ENCODE data around the gene SELPLG.
"Not testable (repeated sequence)": the region's sequence is repeated elsewhere in the genome, so short reads cannot be mapped to it uniquely, and the experiment has no call there.

SELPLG gene

DNA sequence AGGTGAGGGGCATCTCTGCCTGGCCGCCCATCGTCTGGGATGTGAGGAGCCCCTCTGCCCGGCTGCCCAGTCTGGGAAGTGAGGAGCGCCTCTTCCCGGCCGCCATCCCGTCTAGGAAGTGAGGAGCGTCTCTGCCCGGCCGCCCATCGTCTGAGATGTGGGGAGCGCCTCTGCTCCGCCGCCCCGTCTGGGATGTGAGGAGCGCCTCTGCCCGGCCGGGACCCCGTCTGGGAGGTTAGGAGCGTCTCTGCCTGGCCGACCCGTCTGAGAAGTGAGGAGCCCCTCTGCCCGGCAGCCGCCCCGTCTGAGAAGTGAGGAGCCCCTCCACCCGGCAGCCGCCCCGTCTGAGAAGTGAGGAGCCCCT, 22.1 kb upstream of the SELPLG start:
- not testable (repeated sequence) for DNase-seq

GRCh38 chr12:108654622-108655021, 20.9 kb upstream of the SELPLG start:
- DNase-seq, result not testable (repeated sequence)

GRCh38 chr12:108653922-108654321, 20.2 kb upstream of the SELPLG start:
- no peak for DNase-seq

- no peak for DNase-seq
Observed at GRCh38 chr12:108653082-108653516, 19.4 kb upstream of the SELPLG start.

GRCh38 chr12:108650083-108650482, 16.4 kb upstream of the SELPLG start:
- no peak for DNase-seq

- DNase-seq, result no peak
Observed at GRCh38 chr12:108649669-108650068, 16.0 kb upstream of the SELPLG start.

GRCh38 chr12:108649126-108649525, 15.4 kb upstream of the SELPLG start:
- no peak for DNase-seq

DNA sequence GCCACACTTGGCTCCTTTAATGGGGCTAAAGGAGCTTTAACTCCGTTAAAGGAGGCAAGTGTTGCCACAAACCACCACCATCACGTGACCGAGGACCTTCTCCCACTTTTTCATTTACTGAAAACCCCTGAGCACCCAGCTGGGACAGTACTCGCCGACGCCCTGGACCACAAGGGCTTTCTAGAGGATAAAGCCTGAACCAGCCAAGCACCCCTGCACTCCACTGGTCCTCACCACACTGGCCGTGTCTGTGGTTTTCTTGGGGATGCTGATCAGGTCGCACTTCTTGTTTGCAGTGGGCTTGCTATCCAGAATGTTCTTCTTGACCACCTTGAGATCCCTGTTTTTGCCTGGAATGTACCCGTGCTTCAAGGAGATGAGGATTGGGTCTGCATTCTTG, 14.7 kb upstream of the SELPLG start:
- DNase-seq, result no peak

- no peak for DNase-seq
Observed at GRCh38 chr12:108647585-108648287, 14.0 kb upstream of the SELPLG start.

- no peak for DNase-seq
Observed at GRCh38 chr12:108646600-108647579, 13.2 kb upstream of the SELPLG start.

GRCh38 chr12:108645686-108646599, 12.2 kb upstream of the SELPLG start:
- no peak for DNase-seq

DNA sequence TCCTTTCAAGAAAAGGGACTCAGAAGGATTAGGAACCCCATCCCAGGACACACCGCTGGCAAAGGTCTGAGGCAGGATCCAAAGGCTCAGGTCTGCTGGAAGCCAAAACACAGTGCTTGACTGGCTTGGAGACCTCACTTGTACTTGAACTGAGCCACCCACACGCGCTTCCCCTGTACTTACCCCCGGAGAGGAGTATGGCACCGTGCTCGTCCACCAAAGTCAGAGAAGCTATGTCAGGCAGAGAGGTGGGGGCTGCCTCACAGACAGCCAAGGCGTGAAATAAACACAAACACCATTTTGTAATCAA, 11.1 kb upstream of the SELPLG start:
- no peak for DNase-seq

- no peak for DNase-seq
Observed at GRCh38 chr12:108643941-108644810, 10.5 kb upstream of the SELPLG start.

- DNase-seq, result no peak
Observed at GRCh38 chr12:108642899-108643654, 9.4 kb upstream of the SELPLG start.

- DNase-seq, result no peak
Observed at GRCh38 chr12:108642269-108642870, 8.7 kb upstream of the SELPLG start.

DNA sequence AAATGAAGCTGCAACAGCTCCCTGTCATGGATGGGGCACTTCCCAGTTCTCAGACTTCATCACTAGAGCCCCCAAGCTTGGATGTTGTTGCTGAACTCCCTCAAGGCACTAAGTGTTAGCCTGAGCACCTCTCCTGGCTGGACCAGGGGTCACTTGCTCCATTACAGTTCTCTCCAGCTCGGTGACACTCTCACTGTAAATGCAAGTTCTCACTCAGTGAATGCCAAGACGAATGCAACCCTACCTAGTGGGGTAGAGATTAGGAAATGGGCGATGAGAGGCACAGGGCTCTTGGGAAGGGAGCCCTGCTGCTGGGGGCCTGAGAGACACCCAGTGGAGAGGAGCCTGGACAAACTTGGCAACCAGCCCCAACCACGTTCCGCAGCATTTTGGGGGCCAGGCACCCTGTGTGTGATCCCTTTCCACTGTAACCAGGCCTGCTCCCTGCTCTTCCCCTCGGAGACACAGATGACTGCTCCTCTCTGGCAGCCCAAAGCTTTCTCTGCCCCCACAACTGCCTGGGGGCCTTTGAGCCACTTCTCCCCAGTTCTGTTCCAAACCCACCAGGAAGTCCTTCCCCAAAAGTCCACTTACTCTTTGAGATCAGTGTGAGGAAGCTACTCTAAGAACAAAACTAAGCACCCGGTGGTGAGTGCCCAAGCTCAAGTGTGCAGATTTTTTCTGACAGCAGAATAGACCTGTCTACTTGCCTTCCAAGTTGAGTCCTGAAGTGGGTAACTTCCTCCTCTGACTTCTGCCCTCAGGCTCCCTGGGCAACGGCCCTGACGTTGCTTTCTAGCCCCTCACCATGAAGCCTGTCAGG, 8.0 kb upstream of the SELPLG start:
- DNase-seq, result no peak

DNA sequence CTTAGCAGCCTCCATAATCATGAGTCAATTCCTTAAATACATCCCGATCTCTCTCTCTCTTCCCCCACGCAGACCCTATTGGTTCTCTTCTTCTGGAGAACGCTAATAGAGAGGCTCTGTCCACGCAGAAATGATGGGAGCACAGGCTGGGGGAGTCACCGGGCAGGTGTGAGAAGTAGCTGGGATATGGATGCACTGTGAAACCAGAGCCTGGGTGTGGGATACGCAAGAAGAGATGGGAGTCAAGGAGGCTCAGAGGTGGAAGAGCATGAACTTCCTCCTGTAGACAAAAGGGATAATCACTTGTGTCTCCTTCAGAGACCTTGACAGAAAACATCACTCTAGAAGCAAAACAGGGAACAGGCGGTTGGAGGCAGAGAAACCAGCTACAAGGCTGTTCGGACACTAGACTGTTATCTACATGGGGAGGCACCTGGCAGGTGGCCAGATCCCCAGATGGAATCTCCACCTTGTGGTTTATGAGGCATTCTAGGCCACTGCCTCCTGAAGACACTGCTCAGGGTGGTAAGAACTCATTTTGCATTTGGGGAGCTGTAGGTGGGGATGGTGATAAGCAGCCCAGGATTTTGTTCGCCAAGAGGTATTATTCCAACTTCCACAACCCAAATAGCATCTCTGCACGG, 7.2 kb upstream of the SELPLG start:
- no peak for DNase-seq

DNA sequence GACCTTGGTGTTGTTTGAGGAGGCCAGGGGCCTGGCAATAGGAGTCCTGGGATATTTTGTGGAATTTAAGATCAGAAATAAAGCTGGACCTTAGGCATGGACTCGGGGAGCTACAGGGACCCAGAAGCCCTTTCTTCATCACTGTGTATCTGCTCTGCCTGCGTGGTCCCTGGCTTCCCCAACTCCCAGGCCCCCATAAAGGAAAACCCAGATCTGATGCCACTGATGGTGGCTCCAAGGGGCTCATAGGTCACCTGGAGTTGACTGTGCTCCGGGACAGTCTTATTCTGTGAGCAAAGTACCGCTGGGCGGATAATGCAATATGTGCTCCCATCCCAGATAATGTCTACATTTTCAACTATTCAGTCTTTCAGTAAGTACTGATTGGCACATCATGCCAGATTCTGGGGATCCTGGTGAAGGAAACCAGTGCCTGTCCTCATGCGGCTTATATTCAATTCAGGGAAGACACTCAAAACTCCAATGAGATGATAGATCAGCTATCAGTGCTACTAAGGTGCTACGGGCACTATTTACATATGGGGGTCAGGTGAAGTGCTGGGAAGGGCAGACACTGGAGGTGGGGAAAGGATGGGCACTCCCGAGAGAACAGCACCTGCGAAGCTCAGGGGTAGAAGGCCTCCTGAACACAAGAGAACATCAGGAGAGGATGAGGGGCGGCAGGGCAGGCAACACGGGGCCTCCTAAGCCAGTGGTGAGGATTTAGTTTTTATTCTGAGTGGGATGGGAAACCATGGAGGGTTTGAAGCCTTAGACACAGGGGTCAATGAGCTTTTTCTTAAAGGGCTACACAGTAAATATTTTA, 5.5 kb upstream of the SELPLG start:
- DNase-seq, result no peak

Measured in CD4-positive, alpha-beta T cell treated with Interleukin-4 for 4 hours (primary cell).